Measurements from ENCODE around the gene TEAD4.

Gene TEAD4

DNA sequence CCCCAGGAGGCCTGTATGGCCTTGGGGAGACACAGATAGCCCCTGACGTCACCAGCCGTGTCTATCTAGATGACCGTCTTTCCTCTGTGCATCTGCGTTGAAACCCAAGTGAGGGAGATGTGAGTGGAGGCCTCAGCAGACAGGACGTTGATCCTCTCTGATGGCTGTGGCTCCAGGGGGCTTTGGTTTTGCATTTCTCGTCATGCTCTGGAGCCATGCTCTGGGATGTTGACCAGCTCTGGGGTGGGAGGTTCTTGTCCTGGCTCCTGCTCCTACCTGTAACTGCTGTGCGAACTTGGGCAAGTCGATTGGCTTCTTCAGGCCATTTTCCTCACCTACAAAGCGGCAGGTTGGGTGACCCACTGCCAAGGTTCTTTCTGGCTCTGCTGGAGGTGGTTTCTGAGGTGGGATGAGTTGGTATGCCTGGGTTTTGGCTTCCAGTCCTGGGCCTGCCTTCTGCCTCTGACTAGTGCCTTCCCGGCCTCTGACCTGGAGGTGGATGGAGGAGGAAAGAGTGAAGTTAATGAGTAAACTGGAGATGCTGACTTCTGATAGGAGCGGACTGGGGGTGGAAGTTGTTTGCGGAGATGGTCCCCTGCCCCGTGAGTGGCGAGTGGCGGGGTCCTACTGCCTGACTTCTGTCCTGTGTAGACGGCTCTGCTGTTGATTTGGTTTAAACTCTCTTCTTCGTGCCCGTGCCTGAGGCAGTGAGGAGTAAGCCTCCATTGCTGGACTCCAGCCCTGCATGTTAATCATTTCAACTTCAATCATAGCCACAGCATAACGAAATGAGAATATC is 126.3 kb downstream of the TEAD4 start:
- H3K36me3 ChIP-seq (ENCODE audit: insufficient read depth, low read length), result no peaks in the 10 kb centered on the region
- peaks cover 1% of the 10 kb centered on the region for H3K27me3 ChIP-seq (ENCODE audit: insufficient read depth, low read length, poor library complexity)
- no peaks in the 10 kb centered on the region for H3K79me2 ChIP-seq (ENCODE audit: insufficient read depth, low read length)
- no peak for ATAC-seq (ENCODE audit: insufficient read depth, low read depth)
- no peak overlapping the region for H3K4me3 ChIP-seq (ENCODE audit: low read depth in 1 of 2, low read length in 2 of 2)
- H3K4me1 ChIP-seq (ENCODE audit: insufficient read depth, low read length), result 0 out of 2 replicates have a peak, but pooled peaks cover 3% of the 10 kb centered on the region
- no peak for DNase-seq
- H3K4me2 ChIP-seq (ENCODE audit: insufficient read depth, low read length), result no peak overlapping the region
- H3K27ac ChIP-seq (ENCODE audit: low read length), result no peak overlapping the region
- TF ChIP-seq, protein P1, sequence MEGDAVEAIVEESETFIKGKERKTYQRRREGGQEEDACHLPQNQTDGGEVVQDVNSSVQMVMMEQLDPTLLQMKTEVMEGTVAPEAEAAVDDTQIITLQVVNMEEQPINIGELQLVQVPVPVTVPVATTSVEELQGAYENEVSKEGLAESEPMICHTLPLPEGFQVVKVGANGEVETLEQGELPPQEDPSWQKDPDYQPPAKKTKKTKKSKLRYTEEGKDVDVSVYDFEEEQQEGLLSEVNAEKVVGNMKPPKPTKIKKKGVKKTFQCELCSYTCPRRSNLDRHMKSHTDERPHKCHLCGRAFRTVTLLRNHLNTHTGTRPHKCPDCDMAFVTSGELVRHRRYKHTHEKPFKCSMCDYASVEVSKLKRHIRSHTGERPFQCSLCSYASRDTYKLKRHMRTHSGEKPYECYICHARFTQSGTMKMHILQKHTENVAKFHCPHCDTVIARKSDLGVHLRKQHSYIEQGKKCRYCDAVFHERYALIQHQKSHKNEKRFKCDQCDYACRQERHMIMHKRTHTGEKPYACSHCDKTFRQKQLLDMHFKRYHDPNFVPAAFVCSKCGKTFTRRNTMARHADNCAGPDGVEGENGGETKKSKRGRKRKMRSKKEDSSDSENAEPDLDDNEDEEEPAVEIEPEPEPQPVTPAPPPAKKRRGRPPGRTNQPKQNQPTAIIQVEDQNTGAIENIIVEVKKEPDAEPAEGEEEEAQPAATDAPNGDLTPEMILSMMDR (IDR thresholded peaks at IDR 0.05; ENCODE audit: borderline replicate concordance, extremely low read depth, low read length, poor library complexity, severe bottlenecking), result no peak
- TF ChIP-seq EZH2 (IDR thresholded peaks at IDR 0.05; ENCODE audit: borderline replicate concordance, low read depth, low read length, severe bottlenecking), result no peak
- H3K9ac ChIP-seq (ENCODE audit: low read depth, low read length), result no peak overlapping the region
- no peaks in the 10 kb centered on the region for H4K20me1 ChIP-seq (ENCODE audit: insufficient read depth, low read length)
- H3K9me3 ChIP-seq (ENCODE audit: insufficient read depth, low read length, severe bottlenecking), result no peaks in the 10 kb centered on the region
- no peak overlapping the region for H2AFZ ChIP-seq (ENCODE audit: low read depth, low read length)

DNA sequence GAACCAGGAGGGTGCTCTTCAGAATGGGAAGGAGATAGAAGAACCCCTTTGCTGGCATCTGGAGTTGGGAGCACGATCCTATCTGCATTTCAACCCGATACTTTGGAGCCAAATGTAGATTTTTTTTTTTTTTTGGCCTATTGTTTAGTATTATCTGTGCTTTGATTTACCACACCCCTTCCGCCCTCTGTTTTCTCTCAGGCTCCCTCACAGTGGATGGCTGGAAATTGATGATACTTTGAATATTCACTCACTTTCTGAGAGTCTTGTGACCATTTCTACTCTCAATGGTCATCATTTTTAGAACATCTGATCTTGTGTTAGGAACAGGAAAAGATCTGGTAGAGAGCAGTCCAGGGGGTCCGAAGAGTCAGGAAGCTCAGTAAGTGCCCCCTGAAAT is 127.0 kb downstream of the TEAD4 start:
- ATAC-seq (ENCODE audit: insufficient read depth, low read depth), result no peak

DNA sequence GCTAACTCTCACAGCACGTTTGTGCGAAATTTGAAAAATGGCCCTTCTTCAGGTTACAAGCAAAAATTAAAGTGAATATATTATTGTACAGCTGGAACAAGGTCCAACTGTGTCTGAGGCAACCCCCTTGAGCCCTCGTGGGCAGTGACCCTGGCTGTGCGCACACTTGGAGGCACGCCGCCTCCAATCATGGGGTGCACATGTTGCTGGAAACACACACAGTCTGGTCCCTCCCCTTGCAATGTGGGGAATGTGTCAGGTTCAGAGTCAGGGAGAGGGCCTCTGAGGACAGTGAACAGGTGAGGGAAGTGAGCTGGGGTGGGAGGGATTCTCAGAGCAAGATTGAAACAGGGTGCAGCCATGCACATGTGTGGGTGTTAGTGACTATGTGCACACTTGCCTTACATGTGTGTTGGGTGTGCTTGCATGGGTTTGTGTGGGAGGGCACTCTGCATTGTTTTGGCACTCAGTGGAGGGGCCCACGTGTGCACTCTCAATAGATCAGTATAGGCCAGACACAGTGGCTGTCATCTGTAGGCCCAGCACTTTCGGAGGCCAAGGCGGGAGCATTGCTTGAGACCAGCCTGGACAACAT is 127.6 kb downstream of the TEAD4 start:
- DNase-seq (no peak), ATAC-seq (ENCODE audit: insufficient read depth, low read depth) (no peak)
- Histone ChIP-seq H3K4me1 (ENCODE audit: insufficient read depth, low read length) (0 out of 2 replicates have a peak, but pooled peaks cover 3% of the 10 kb centered on the region), H3K36me3 (ENCODE audit: insufficient read depth, low read length) (no peaks in the 10 kb centered on the region), H3K9ac (ENCODE audit: low read depth, low read length) (no peak overlapping the region), H3K79me2 (ENCODE audit: insufficient read depth, low read length) (no peaks in the 10 kb centered on the region), H2AFZ (ENCODE audit: low read depth, low read length) (no peak overlapping the region), H4K20me1 (ENCODE audit: insufficient read depth, low read length) (no peaks in the 10 kb centered on the region), H3K4me2 (ENCODE audit: insufficient read depth, low read length) (no peak overlapping the region), H3K27me3 (ENCODE audit: insufficient read depth, low read length, poor library complexity) (peaks cover 4% of the 10 kb centered on the region), H3K4me3 (ENCODE audit: low read depth in 1 of 2, low read length in 2 of 2) (no peak overlapping the region), H3K27ac (ENCODE audit: low read length) (no peak overlapping the region), H3K9me3 (ENCODE audit: insufficient read depth, low read length, severe bottlenecking) (no peaks in the 10 kb centered on the region)
- TF ChIP-seq EZH2 (IDR thresholded peaks at IDR 0.05; ENCODE audit: borderline replicate concordance, low read depth, low read length, severe bottlenecking), result no peak
- TF ChIP-seq, protein P1 (IDR thresholded peaks at IDR 0.05; ENCODE audit: borderline replicate concordance, extremely low read depth, low read length, poor library complexity, severe bottlenecking), result no peak

More for the DNA sequence above, 127.0 kb downstream of the TEAD4 start:
- H4K20me1 ChIP-seq (ENCODE audit: insufficient read depth, low read length), result no peaks in the 10 kb centered on the region
- no peak overlapping the region for H3K9ac ChIP-seq (ENCODE audit: low read depth, low read length)
- H2AFZ ChIP-seq (ENCODE audit: low read depth, low read length), result no peak overlapping the region
- no peak overlapping the region for H3K4me3 ChIP-seq (ENCODE audit: low read depth in 1 of 2, low read length in 2 of 2)
- H3K4me2 ChIP-seq (ENCODE audit: insufficient read depth, low read length), result no peak overlapping the region
- H3K4me1 ChIP-seq (ENCODE audit: insufficient read depth, low read length), result 0 out of 2 replicates have a peak, but pooled peaks cover 3% of the 10 kb centered on the region
- no peaks in the 10 kb centered on the region for H3K36me3 ChIP-seq (ENCODE audit: insufficient read depth, low read length)
- H3K27me3 ChIP-seq (ENCODE audit: insufficient read depth, low read length, poor library complexity), result peaks cover 4% of the 10 kb centered on the region
- H3K79me2 ChIP-seq (ENCODE audit: insufficient read depth, low read length), result no peaks in the 10 kb centered on the region
- DNase-seq, result no peak
- no peak for TF ChIP-seq EZH2 (IDR thresholded peaks at IDR 0.05; ENCODE audit: borderline replicate concordance, low read depth, low read length, severe bottlenecking)
- TF ChIP-seq, protein P1 (IDR thresholded peaks at IDR 0.05; ENCODE audit: borderline replicate concordance, extremely low read depth, low read length, poor library complexity, severe bottlenecking), result no peak
- no peak overlapping the region for H3K27ac ChIP-seq (ENCODE audit: low read length)
- H3K9me3 ChIP-seq (ENCODE audit: insufficient read depth, low read length, severe bottlenecking), result no peaks in the 10 kb centered on the region
